LNCaP clone FGC (cell line): ENCODE data around the gene MNDA.
"Not testable (repeated sequence)": the region's sequence is repeated elsewhere in the genome, so short reads cannot be mapped to it uniquely, and the experiment has no call there.

ENCODE experiments used
- DNase-seq: peaks from one replicate; pipeline ENCODE4 v3.0.0-alpha.2; 2011; ENCODE audit warnings: low read depth
- H3K4me3 ChIP-seq: 2 replicates; pipeline ENCODE4 v1.5.1; 2011; ENCODE audit warnings: mild to moderate bottlenecking, low read depth, low read length, control low read depth
- TF ChIP-seq, protein P1 (sequence below): IDR thresholded peaks from 2 replicates; pipeline ENCODE4 v1.5.1; 2012; ENCODE audit warnings: mild to moderate bottlenecking; ENCODE audit not compliant: control insufficient read depth, insufficient read depth; ENCODE audit errors: extremely low read depth

The MNDA gene

DNA sequence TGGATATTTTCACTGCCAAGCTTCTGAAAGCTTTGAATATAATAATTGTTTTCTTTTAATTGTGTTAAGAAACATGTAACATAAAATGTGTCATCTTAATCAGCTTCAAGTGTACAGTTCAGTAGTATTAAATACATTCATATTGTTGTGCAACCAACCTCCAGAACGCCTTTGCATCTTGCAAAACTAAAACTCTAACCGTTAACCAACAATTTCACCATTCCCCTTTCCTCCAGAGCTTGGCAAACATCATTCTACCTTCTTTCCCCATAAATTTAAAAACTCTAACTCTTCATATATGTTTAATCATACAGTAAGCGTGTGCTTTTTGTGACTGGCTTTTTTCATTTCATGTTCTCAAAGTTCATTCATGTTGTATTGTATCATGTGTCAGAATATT, 2.1 kb downstream of the MNDA start:
- no peak overlapping the region for H3K4me3 ChIP-seq
- DNase-seq, result no peak
- TF ChIP-seq, protein P1, sequence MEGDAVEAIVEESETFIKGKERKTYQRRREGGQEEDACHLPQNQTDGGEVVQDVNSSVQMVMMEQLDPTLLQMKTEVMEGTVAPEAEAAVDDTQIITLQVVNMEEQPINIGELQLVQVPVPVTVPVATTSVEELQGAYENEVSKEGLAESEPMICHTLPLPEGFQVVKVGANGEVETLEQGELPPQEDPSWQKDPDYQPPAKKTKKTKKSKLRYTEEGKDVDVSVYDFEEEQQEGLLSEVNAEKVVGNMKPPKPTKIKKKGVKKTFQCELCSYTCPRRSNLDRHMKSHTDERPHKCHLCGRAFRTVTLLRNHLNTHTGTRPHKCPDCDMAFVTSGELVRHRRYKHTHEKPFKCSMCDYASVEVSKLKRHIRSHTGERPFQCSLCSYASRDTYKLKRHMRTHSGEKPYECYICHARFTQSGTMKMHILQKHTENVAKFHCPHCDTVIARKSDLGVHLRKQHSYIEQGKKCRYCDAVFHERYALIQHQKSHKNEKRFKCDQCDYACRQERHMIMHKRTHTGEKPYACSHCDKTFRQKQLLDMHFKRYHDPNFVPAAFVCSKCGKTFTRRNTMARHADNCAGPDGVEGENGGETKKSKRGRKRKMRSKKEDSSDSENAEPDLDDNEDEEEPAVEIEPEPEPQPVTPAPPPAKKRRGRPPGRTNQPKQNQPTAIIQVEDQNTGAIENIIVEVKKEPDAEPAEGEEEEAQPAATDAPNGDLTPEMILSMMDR, result no peak

DNA sequence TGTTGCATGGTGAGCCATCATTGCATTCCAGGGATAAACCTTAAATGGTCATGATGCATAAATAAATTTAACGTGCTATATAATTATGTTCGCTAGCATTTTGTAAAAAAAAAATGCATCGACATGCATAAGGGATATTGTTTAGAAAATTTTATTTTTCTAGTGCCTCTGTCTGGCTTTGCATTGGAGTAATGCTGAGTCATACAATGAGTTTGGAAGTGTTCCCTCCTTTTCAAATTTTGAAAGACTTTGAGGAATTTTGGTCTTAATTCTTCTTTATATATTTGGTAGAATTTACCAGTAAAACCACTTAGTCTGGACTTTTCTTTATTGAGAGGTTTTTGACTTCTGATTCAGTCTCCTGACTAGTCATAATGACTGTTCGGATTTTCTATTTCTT, 4.9 kb downstream of the MNDA start:
- TF ChIP-seq, protein P1, result no peak
- no peak overlapping the region for H3K4me3 ChIP-seq
- no peak for DNase-seq

DNA sequence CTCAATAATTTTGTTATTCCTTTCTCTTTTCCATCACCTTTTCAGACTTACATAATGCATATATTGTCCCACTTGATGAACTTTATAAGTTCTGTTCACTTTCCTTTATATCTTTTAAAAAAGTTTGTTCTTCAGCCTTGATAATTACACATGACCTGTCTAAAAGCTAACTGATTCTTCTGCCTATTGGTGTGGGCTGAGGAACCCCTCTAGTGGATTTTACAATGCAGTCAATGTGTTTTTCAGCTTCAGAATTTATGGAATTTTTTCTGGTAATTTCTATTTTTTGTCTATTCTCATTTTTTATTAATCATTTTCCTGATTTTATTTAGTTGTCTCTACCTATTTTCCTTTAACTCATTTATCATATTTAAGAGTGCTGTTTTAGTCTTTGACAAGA, 7.5 kb downstream of the MNDA start:
- no peak for DNase-seq
- TF ChIP-seq, protein P1, result no peak
- no peak overlapping the region for H3K4me3 ChIP-seq

DNA sequence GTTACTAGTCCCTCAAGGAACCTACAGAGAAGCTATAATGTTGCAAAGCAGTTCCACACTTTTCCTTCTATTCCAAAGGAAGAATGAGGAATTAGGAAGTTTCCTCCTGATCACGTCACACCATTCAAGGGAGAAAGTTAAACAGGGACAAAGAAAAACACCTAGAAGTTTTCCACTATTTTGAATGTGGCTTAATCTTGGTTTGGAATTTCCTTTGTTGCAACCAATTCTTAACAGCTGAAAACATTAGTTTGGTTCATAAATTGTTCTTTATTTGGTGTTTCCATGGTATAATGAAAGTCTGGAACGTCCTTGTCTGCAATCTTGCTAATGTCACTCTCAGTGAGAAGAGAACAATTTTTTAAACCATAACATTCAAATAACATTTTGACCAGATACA, 8.4 kb downstream of the MNDA start:
- TF ChIP-seq, protein P1, result no peak
- H3K4me3 ChIP-seq, result no peak overlapping the region
- no peak for DNase-seq

GRCh38 chr1:158840236-158840635, 9.1 kb downstream of the MNDA start:
- no peak for DNase-seq
- no peak overlapping the region for H3K4me3 ChIP-seq
- TF ChIP-seq, protein P1, result no peak

- TF ChIP-seq, protein P1, result no peak
- DNase-seq, result no peak
- H3K4me3 ChIP-seq, result no peak overlapping the region
These were observed 33.4 kb downstream of the MNDA start for GRCh38 chr1:158864595-158864994.

DNA sequence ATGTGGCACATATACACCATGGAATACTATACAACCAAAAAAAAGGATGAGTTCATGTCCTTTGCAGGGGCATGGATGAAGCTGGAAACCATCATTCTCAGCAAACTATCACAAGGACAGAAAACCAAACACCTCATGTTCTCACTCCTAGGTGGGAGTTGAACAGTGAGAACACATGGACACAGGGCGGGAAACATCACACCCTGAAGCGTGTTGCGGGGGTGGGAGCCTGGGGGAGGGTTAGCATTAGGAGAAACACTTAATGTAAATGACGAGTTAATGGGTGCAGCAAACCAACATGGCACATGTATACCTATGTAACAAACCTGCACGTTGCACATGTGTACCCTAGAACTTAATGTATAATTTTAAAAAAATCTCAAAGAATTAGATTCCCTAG, 39.3 kb downstream of the MNDA start:
- not testable (repeated sequence) for H3K4me3 ChIP-seq, DNase-seq

DNA sequence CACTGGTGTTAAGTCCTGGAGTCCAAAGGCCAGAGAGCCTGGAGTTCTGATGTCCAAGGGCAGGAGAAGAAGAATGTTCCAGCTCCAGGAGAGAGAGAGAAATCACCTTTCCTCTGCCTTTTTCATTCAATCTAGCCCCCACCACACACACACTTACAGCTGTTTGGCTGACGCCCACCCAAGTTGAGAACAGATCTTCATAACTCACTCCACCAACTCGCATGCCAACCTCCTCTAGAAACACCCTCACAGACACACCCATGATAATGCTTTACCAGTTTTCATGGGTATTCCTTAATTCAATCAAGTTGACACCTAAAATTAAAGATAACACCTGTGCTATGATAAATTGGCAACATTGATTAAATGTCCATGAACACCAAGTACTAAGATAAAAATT, 42.0 kb downstream of the MNDA start:
- TF ChIP-seq, protein P1, result no peak
- DNase-seq, result no peak
- no peak overlapping the region for H3K4me3 ChIP-seq
